Neural cell (in vitro differentiated cells): Measurements from ENCODE around the gene GSK3A.

Experiments
- EZH2 ChIP-seq: fragments of 200-600, 300-800 bp; shearing (Covaris generic), sonication (generic); IDR thresholded peaks from 2 replicates; pipeline ENCODE4 v1.6.1; 2014; ENCODE audit warnings: antibody characterized with exemption, low read length, borderline replicate concordance, mild to moderate bottlenecking; ENCODE audit not compliant: insufficient read depth, poor library complexity, severe bottlenecking
- POLR2AphosphoS5 ChIP-seq: IDR thresholded peaks from 2 replicates; pipeline ENCODE4 v1.6.1; 2012
- REST ChIP-seq: IDR thresholded peaks from 2 replicates; pipeline ENCODE4 v1.6.1; 2012; ENCODE audit warnings: borderline replicate concordance
- TAF1 ChIP-seq: IDR thresholded peaks from 2 replicates; pipeline ENCODE4 v1.6.1; 2012; ENCODE audit warnings: low read depth
- TF ChIP-seq, protein P1 (sequence below): fragments of 450-650 bp; IDR thresholded peaks from 2 replicates; pipeline ENCODE4 v1.5.1; 2014; ENCODE audit warnings: antibody characterized with exemption, mild to moderate bottlenecking, moderate library complexity; ENCODE audit not compliant: poor library complexity, severe bottlenecking

DNA sequence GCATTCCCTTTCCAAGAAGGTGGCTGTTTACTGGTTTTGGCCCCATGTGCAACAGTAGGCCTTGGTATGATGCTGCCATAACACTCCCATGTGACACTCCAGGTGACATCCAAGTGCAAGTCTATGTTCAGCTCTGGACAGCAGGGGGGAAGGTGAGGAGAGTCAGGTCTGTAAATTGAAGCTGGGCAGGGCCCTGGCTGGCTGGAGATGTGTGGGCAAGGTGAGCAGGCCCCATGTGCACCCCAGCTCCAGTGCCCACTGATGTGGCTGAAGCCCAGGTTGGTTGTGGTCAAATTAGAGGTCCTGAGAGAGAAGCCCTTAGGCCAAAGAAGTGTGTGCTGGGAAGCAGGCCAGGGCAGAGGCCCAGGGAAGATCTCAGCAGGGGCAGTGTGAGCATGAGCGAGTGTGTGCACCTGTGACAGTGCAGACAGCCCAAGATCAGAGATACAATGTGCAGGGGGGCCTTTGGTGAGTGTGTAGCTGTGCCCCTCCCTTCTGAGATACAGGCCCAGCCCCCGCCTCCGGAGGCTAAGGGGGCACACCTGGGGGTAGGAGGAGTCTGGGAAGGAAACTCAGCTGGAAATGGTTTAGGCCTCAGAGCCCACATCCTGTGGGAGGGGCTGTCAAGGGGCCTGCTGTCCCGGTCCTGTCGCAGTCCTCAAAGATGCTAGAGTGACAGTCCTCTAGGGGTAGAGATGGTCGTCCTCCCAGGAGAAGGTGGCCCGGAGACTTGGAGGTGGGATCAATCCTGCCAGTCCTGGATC is 43.5 kb downstream of the GSK3A start:
- TF ChIP-seq, protein P1, sequence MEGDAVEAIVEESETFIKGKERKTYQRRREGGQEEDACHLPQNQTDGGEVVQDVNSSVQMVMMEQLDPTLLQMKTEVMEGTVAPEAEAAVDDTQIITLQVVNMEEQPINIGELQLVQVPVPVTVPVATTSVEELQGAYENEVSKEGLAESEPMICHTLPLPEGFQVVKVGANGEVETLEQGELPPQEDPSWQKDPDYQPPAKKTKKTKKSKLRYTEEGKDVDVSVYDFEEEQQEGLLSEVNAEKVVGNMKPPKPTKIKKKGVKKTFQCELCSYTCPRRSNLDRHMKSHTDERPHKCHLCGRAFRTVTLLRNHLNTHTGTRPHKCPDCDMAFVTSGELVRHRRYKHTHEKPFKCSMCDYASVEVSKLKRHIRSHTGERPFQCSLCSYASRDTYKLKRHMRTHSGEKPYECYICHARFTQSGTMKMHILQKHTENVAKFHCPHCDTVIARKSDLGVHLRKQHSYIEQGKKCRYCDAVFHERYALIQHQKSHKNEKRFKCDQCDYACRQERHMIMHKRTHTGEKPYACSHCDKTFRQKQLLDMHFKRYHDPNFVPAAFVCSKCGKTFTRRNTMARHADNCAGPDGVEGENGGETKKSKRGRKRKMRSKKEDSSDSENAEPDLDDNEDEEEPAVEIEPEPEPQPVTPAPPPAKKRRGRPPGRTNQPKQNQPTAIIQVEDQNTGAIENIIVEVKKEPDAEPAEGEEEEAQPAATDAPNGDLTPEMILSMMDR = no peak
- TF ChIP-seq POLR2AphosphoS5 = no peak
- no peak for TF ChIP-seq EZH2
- TF ChIP-seq TAF1 = no peak
- TF ChIP-seq REST = no peak
